Measurements from ENCODE around the gene NME7.

- TF ChIP-seq CTCF (conservative IDR thresholded peaks at IDR 0.05; ENCODE audit: low read depth, low read length) (no peak), EZH2 (IDR thresholded peaks at IDR 0.05; ENCODE audit: borderline replicate concordance, low read depth, low read length, poor library complexity, severe bottlenecking) (no peak)
These were observed 257.4 kb downstream of the NME7 start for GRCh38 chr1:169110236-169110635.

Data from A673 (cell line).